WTC11 (cell line): Measurements from ENCODE around the gene SH3D19.

Experiments
- ATF6 ChIP-seq: sonication (generic); formaldehyde crosslinking; IDR thresholded peaks from 2 replicates; pipeline ENCODE4 v1.8.1; 2023; ENCODE audit warnings: mild to moderate bottlenecking, missing genetic modification reagents
- FOXJ3 ChIP-seq: sonication (generic); formaldehyde crosslinking; IDR thresholded peaks from 2 replicates; pipeline ENCODE4 v1.9.0; 2021; ENCODE audit warnings: missing genetic modification reagents, mild to moderate bottlenecking, borderline replicate concordance
- FOXK1 ChIP-seq: sonication (generic); formaldehyde crosslinking; IDR thresholded peaks from 2 replicates; pipeline ENCODE4 v1.8.0; 2022; ENCODE audit warnings: mild to moderate bottlenecking, moderate library complexity, missing genetic modification reagents
- FOXP4 ChIP-seq: sonication (generic); formaldehyde crosslinking; IDR thresholded peaks from 2 replicates; pipeline ENCODE4 v1.8.0; 2022; ENCODE audit warnings: mild to moderate bottlenecking, missing genetic modification reagents
- NR2C2 ChIP-seq: sonication (generic); formaldehyde crosslinking; IDR thresholded peaks from 2 replicates; pipeline ENCODE4 v1.8.0; 2022; ENCODE audit warnings: mild to moderate bottlenecking, missing genetic modification reagents
- PREB ChIP-seq: sonication (generic); formaldehyde crosslinking; IDR thresholded peaks from 2 replicates; pipeline ENCODE4 v1.8.1; 2022; ENCODE audit warnings: mild to moderate bottlenecking, missing genetic modification reagents, moderate library complexity, borderline replicate concordance
- TCF7 ChIP-seq: sonication (generic); formaldehyde crosslinking; IDR thresholded peaks from 2 replicates; pipeline ENCODE4 v1.8.0; 2022; ENCODE audit warnings: mild to moderate bottlenecking, low read depth, missing genetic modification reagents, moderate library complexity
- TEAD1 ChIP-seq: sonication (generic); formaldehyde crosslinking; IDR thresholded peaks from 2 replicates; pipeline ENCODE4 v1.8.0; 2022; ENCODE audit warnings: mild to moderate bottlenecking, missing genetic modification reagents
- TF ChIP-seq, protein P1 (sequence below): fragments of 200-600 bp; IDR thresholded peaks from 2 replicates; pipeline ENCODE4 v1.8.0; 2022; ENCODE audit warnings: antibody characterized with exemption
- TF ChIP-seq, protein P2 (sequence below): sonication (generic); formaldehyde crosslinking; IDR thresholded peaks from 2 replicates; pipeline ENCODE4 v1.8.0; 2022; ENCODE audit warnings: mild to moderate bottlenecking, missing genetic modification reagents

GRCh38 chr4:151259752-151260151 lies 65.7 kb downstream of the SH3D19 start:
- TF ChIP-seq, protein P1, sequence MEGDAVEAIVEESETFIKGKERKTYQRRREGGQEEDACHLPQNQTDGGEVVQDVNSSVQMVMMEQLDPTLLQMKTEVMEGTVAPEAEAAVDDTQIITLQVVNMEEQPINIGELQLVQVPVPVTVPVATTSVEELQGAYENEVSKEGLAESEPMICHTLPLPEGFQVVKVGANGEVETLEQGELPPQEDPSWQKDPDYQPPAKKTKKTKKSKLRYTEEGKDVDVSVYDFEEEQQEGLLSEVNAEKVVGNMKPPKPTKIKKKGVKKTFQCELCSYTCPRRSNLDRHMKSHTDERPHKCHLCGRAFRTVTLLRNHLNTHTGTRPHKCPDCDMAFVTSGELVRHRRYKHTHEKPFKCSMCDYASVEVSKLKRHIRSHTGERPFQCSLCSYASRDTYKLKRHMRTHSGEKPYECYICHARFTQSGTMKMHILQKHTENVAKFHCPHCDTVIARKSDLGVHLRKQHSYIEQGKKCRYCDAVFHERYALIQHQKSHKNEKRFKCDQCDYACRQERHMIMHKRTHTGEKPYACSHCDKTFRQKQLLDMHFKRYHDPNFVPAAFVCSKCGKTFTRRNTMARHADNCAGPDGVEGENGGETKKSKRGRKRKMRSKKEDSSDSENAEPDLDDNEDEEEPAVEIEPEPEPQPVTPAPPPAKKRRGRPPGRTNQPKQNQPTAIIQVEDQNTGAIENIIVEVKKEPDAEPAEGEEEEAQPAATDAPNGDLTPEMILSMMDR = no peak
- no peak for TF ChIP-seq TCF7
- no peak for TF ChIP-seq FOXK1 (CRISPR knock-in tag)
- TF ChIP-seq TEAD1 (CRISPR knock-in tag) = no peak
- no peak for TF ChIP-seq NR2C2 (CRISPR knock-in tag)
- TF ChIP-seq FOXJ3 = no peak
- TF ChIP-seq ATF6 (CRISPR knock-in tag) = no peak
- TF ChIP-seq PREB = no peak
- TF ChIP-seq FOXP4 = no peak
- TF ChIP-seq, protein P2, sequence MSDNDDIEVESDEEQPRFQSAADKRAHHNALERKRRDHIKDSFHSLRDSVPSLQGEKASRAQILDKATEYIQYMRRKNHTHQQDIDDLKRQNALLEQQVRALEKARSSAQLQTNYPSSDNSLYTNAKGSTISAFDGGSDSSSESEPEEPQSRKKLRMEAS (CRISPR knock-in tag) = no peak
